ENCODE data around the gene SIRT1.

DNA sequence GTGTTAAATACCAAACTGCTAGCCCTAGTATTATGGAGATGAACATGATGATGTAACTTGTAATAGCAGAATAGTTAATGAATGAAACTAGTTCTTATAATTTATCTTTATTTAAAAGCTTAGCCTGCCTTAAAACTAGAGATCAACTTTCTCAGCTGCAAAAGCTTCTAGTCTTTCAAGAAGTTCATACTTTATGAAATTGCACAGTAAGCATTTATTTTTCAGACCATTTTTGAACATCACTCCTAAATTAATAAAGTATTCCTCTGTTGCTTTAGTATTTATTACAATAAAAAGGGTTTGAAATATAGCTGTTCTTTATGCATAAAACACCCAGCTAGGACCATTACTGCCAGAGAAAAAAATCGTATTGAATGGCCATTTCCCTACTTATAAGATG, 33.2 kb downstream of the SIRT1 start:
- TF ChIP-seq POLR2A (IDR thresholded peaks at IDR 0.05; ENCODE audit: low read length) (no peak), GATA1 (IDR thresholded peaks at IDR 0.05; ENCODE audit: low read depth, low read length) (no peak)

All from erythroblast (primary cell).